G401 (cell line): ENCODE measurements around the gene SON. TPM values are rescaled to one million over a fixed set of nuclear protein-coding genes. Genes with fewer than 3 reads are reported as not detected.

Experiments
- DNase-seq: peaks from one replicate; pipeline ENCODE4 v3.0.0-alpha.2; 2015; ENCODE audit warnings: low spot score
- in situ Hi-C: cut with HindIII; loops from 2 replicates; pipeline ENCODE4 v1.10.0; 2016; ENCODE audit warnings: low sequenced_read_pairs, mixed read lengths
- total RNA-seq: library from RNA; depleted of rRNA; stranded (reverse); fragments of >200 nt; shearing (Covaris generic); gene quantifications from 2 replicates; pipeline ENCODE4 v1.2.3, GENCODE V29; 2014

SON gene
- total RNA-seq, 1 experiment from 2014 or later: 253 TPM

DNA sequence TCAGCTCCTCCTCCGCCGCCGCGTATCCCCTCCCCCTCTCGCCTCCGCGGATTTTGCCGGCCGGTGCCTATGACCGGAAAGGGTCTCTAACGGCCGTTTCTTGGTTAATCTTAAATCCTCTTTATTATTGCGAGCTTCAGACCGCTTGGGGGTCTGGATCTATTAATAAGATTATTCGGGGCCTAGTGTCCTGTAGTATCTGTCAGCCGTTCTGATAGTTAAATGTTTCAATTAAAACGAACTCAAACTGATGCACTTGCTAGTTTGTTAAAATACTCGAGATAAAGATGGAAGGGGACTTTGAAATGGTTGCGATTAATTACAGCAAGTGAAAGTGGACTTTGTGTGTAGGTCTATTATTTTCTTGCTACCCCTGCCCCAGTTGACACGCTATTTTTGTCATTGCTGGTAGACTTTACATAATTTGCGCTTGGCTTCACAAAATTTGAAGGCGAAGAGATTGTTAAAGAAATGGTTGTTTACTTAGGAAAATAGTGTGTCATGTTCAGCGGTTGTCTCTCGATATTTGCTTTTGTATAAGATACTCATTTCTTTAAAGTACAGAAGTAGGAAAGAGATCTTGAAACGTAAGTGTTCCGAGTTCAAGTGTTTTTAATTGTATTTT, 779 bp downstream of the SON start:
- in situ Hi-C loops: no loop called here
- no peak for DNase-seq

GRCh38 chr21:33544451-33545195, 1.8 kb downstream of the SON start:
- DNase-seq: no peak
- in situ Hi-C loops: no loop called here

DNA sequence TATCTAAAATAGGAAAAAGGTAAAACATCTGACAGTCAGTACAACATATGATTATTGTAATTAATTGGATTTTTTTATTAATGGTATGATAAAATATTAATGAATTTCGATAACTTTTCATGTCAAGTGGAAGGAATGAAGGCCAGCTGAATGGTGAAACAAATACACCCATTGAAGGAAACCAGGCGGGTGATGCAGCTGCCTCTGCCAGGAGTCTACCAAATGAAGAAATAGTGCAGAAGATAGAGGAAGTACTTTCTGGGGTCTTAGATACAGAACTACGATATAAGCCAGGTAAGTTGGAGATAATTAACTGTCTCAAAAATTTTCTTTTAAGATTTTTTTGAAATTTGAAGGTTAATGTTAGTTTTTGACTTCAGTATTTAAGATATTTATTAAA, 3.2 kb downstream of the SON start:
- DNase-seq: no peak
- in situ Hi-C loops: no loop called here

DNA sequence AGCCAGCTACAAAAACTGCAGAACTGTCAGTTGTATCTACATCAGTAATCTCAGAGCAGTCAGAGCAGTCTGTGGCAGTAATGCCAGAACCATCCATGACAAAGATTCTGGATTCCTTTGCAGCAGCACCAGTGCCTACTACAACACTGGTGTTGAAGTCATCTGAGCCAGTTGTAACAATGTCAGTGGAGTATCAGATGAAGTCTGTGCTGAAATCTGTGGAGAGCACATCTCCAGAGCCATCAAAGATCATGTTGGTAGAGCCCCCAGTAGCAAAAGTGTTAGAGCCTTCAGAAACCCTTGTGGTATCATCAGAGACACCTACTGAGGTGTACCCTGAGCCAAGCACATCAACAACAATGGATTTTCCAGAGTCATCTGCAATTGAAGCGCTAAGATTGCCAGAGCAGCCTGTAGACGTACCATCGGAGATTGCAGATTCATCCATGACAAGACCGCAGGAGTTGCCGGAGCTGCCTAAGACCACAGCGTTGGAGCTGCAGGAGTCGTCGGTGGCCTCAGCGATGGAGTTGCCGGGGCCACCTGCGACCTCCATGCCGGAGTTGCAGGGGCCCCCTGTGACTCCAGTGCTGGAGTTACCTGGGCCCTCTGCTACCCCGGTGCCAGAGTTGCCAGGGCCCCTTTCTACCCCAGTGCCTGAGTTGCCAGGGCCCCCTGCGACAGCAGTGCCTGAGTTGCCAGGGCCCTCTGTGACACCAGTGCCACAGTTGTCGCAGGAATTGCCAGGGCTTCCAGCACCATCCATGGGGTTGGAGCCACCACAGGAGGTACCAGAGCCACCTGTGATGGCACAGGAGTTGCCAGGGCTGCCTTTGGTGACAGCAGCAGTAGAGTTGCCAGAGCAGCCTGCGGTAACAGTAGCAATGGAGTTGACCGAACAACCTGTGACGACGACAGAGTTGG, 7.3 kb downstream of the SON start:
- in situ Hi-C loops: no loop called here
- no peak for DNase-seq

DNA sequence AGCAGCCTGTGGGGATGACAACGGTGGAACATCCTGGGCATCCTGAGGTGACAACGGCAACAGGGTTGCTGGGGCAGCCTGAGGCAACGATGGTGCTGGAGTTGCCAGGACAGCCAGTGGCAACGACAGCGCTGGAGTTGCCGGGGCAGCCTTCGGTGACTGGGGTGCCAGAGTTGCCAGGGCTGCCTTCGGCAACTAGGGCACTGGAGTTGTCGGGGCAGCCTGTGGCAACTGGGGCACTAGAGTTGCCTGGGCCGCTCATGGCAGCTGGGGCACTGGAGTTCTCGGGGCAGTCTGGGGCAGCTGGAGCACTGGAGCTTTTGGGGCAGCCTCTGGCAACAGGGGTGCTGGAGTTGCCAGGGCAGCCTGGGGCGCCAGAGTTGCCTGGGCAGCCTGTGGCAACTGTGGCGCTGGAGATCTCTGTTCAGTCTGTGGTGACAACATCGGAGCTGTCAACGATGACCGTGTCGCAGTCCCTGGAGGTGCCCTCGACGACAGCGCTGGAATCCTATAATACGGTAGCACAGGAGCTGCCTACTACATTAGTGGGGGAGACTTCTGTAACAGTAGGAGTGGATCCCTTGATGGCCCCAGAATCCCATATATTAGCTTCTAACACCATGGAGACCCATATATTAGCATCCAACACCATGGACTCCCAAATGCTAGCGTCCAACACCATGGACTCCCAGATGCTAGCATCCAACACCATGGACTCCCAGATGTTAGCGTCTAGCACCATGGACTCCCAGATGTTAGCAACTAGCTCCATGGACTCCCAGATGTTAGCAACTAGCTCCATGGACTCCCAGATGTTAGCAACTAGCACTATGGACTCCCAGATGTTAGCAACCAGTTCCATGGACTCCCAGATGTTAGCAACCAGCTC, 8.2 kb downstream of the SON start:
- in situ Hi-C loops: no loop called here
- DNase-seq: no peak

GRCh38 chr21:33551664-33552063, 8.8 kb downstream of the SON start:
- no peak for DNase-seq
- in situ Hi-C loops: no loop called here

GRCh38 chr21:33552093-33552998, 9.5 kb downstream of the SON start:
- no peak for DNase-seq
- in situ Hi-C loops: no loop called here

DNA sequence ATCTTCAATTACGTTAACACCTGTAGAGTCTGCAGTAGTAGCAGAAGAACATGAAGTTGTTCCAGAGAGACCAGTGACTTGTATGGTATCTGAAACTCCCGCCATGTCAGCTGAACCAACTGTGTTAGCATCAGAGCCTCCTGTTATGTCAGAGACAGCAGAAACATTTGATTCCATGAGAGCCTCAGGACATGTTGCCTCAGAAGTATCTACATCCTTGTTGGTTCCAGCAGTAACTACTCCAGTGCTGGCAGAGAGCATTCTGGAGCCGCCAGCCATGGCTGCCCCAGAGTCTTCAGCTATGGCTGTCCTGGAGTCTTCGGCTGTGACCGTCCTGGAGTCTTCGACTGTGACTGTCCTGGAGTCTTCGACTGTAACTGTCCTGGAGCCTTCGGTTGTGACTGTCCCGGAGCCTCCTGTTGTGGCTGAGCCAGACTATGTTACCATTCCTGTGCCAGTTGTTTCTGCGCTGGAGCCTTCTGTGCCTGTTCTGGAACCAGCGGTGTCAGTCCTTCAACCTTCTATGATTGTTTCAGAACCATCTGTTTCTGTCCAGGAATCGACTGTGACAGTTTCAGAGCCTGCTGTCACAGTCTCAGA, 10.3 kb downstream of the SON start:
- DNase-seq: no peak
- in situ Hi-C loops: no loop called here

DNA sequence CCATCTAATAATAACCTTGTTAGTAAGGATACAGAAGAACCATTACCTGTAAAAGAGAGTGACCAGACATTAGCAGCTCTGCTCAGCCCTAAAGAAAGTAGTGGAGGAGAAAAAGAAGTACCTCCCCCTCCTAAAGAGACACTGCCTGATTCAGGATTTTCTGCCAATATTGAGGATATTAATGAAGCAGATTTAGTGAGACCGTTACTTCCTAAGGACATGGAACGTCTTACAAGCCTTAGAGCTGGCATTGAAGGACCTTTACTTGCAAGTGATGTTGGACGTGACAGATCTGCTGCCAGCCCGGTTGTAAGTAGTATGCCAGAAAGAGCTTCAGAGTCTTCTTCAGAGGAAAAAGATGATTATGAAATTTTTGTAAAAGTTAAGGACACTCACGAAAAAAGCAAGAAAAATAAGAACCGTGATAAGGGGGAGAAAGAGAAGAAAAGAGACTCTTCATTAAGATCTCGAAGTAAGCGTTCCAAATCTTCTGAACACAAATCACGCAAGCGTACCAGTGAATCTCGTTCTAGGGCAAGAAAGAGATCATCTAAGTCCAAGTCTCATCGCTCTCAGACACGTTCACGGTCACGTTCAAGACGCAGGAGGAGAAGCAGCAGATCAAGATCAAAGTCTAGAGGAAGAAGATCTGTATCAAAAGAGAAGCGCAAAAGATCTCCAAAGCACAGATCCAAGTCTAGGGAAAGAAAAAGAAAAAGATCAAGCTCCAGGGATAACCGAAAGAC, 11.6 kb downstream of the SON start:
- in situ Hi-C loops: no loop called here
- DNase-seq: no peak

- in situ Hi-C loops: no loop called here
- no peak for DNase-seq
These were observed 12.1 kb downstream of the SON start for GRCh38 chr21:33554982-33555344.

GRCh38 chr21:33557447-33557846, 14.6 kb downstream of the SON start:
- in situ Hi-C loops: no loop called here
- DNase-seq: no peak

- no peak for DNase-seq
- in situ Hi-C loops: no loop called here
These were observed 16.1 kb downstream of the SON start for GRCh38 chr21:33558777-33559421.

GRCh38 chr21:33559813-33560212, 17.0 kb downstream of the SON start:
- in situ Hi-C loops: no loop called here
- DNase-seq: no peak

DNA sequence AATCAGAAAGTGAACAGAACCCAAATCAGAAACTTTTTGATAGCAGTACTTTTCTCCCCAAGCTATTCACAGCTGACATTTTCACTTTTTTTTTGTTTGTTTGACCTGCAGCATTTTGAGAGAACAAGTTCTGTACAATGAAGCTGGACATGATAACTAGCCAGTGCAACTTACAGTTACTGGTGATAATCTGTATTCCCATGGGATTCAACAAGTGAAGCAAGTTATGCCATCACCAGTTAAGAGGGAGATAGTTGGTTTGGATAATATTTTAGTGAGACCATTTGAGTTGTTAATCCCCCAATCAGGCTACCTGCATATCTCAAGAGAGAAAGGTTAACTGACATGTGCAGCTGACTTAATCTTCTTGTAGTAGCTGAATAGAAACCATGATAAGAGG, 18.1 kb downstream of the SON start:
- in situ Hi-C loops: no loop called here

DNA sequence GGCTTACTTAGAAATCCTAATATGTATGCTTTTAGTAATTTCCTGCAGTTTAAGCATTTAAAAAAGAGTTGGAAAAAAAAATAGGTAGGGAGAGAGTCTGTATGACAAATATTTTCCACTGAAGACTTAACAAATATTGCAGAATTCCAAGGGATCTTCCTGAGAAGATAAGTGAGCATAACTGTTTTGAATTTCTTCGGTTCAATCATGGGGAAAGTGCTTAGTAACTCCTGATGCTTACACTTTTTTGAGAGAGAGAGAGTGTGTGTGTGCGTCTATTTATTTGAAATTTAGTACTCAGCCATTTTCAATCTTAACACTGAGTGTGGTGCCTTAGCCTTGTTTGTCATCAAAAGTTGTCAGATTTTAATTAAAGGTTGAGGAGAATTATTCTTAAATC, 18.5 kb downstream of the SON start:
- in situ Hi-C loops: no loop called here
- DNase-seq: no peak

More for the DNA sequence above, 18.1 kb downstream of the SON start:
- no peak for DNase-seq

GRCh38 chr21:33562389-33562788, 19.6 kb downstream of the SON start:
- in situ Hi-C loops: no loop called here
- DNase-seq: no peak

- DNase-seq: no peak
- in situ Hi-C loops: no loop called here
These were observed 23.7 kb downstream of the SON start for GRCh38 chr21:33566514-33566913.
